ENCODE data around the gene PPP2R5E.

- TF ChIP-seq POLR2A (IDR thresholded peaks at IDR 0.05; ENCODE audit: low read length), result no peak
- no peak for TF ChIP-seq GATA1 (IDR thresholded peaks at IDR 0.05; ENCODE audit: low read depth, low read length)
Measured at GRCh38 chr14:63388766-63389431, 154.3 kb downstream of the PPP2R5E start.
